Uterus (tissue), 2 donors: ENCODE data around the gene FOXN4.

ENCODE experiments used
- CTCF ChIP-seq, 4 experiments: fragments of 200-600 bp in 2 of 4; fragments of 450-650 bp in 2 of 4; sonication (generic) in 2 of 4; IDR thresholded peaks; one replicate each; pipeline ENCODE4 v1.5.1; 2016 to 2019; ENCODE audit warnings: antibody characterized with exemption in 4 of 4, mild to moderate bottlenecking in 2 of 4, moderate library complexity in 1 of 4
- POLR2A ChIP-seq, 2 donors: fragments of 450-650 bp; IDR thresholded peaks; one replicate each; pipeline ENCODE4 v1.6.1; 2016; ENCODE audit warnings: antibody characterized with exemption in 2 of 2, mild to moderate bottlenecking in 1 of 2, moderate library complexity in 1 of 2

- no peak for TF ChIP-seq POLR2A (IDR thresholded peaks at IDR 0.05)
- no peak for TF ChIP-seq CTCF (IDR thresholded peaks at IDR 0.05)
These were observed 19.5 kb downstream of the FOXN4 start for GRCh38 chr12:109289551-109289950.
